ENCODE data around the gene CPB1. TPM values are rescaled to one million over a fixed set of nuclear protein-coding genes. Genes with fewer than 3 reads are reported as not detected.

The CPB1 gene
- total and polyA plus RNA-seq, 4 donors, result 0.20 to 0.75 (median 0.57) TPM; not detected in 1

DNA sequence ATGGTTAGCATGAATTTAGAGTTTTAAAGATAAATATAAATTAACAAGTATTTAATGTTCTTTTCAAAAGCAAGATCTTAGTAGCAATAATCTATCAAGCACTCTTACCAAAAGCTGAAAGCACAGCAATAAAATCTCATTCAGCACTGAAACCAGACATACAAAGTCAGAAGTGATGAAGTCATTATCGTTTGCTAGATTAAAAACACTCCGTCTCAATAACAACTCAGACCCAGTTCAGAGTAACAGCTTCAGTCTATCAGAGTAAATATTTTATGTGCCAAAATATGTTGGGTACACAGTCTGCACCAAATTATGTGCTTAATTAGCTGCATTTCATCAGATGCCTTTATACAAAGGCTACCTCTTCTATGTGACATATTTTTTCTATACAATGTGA lies 79.1 kb downstream of the CPB1 start:
- no peak for TF ChIP-seq FOXA1 (IDR thresholded peaks at IDR 0.05)
- no peak for TF ChIP-seq HNF4G (IDR thresholded peaks at IDR 0.05)
- TF ChIP-seq SP1 (IDR thresholded peaks at IDR 0.05), result no peak
- TF ChIP-seq TAF1 (conservative IDR thresholded peaks at IDR 0.05), result no peak
- TF ChIP-seq RXRA (IDR thresholded peaks at IDR 0.05), result no peak
- TF ChIP-seq, protein P1, sequence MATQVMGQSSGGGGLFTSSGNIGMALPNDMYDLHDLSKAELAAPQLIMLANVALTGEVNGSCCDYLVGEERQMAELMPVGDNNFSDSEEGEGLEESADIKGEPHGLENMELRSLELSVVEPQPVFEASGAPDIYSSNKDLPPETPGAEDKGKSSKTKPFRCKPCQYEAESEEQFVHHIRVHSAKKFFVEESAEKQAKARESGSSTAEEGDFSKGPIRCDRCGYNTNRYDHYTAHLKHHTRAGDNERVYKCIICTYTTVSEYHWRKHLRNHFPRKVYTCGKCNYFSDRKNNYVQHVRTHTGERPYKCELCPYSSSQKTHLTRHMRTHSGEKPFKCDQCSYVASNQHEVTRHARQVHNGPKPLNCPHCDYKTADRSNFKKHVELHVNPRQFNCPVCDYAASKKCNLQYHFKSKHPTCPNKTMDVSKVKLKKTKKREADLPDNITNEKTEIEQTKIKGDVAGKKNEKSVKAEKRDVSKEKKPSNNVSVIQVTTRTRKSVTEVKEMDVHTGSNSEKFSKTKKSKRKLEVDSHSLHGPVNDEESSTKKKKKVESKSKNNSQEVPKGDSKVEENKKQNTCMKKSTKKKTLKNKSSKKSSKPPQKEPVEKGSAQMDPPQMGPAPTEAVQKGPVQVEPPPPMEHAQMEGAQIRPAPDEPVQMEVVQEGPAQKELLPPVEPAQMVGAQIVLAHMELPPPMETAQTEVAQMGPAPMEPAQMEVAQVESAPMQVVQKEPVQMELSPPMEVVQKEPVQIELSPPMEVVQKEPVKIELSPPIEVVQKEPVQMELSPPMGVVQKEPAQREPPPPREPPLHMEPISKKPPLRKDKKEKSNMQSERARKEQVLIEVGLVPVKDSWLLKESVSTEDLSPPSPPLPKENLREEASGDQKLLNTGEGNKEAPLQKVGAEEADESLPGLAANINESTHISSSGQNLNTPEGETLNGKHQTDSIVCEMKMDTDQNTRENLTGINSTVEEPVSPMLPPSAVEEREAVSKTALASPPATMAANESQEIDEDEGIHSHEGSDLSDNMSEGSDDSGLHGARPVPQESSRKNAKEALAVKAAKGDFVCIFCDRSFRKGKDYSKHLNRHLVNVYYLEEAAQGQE (IDR thresholded peaks at IDR 0.05), result no peak
- no peak for TF ChIP-seq JUND (IDR thresholded peaks at IDR 0.05)
- TF ChIP-seq, protein P2, sequence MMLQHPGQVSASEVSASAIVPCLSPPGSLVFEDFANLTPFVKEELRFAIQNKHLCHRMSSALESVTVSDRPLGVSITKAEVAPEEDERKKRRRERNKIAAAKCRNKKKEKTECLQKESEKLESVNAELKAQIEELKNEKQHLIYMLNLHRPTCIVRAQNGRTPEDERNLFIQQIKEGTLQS (IDR thresholded peaks at IDR 0.05), result no peak
- TF ChIP-seq, protein P3, sequence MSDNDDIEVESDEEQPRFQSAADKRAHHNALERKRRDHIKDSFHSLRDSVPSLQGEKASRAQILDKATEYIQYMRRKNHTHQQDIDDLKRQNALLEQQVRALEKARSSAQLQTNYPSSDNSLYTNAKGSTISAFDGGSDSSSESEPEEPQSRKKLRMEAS (IDR thresholded peaks at IDR 0.05), result no peak
- no peak for TF ChIP-seq EGR1 (IDR thresholded peaks at IDR 0.05; ENCODE audit: low read depth in 2 of 2)
- no peak for TF ChIP-seq HNF4A (conservative IDR thresholded peaks at IDR 0.05)
- TF ChIP-seq RAD21 (IDR thresholded peaks at IDR 0.05), result no peak
- TF ChIP-seq GABPA (IDR thresholded peaks at IDR 0.05 in 1 of 2, conservative IDR thresholded peaks at IDR 0.05 in 1 of 2), result no peak
- Histone ChIP-seq H3K27me3 (ENCODE audit: control insufficient read depth in 4 of 4, insufficient read depth in 4 of 4, low read length in 3 of 4) (peaks cover 0 to 4% (median under 1%) of the 10 kb centered on the region in 4 donors), H3K4me3 (ENCODE audit: low read depth in 1 of 3, low read length in 3 of 3) (no peak overlapping the region), H3K36me3 (ENCODE audit: control insufficient read depth in 4 of 4, insufficient read depth in 3 of 4, low read depth in 1 of 4, low read length in 3 of 4) (no peaks in the 10 kb centered on the region), H3K4me1 (ENCODE audit: control insufficient read depth in 4 of 4, insufficient read depth in 4 of 4, low read length in 3 of 4) (no peaks in the 10 kb centered on the region), H3K9ac (ENCODE audit: low read depth in 1 of 2, low read length in 2 of 2) (no peak overlapping the region), H3K27ac (ENCODE audit: low read depth in 1 of 2, low read length in 2 of 2) (no peak overlapping the region), H3K9me3 (ENCODE audit: control insufficient read depth in 4 of 4, low read length in 3 of 4) (no peaks in the 10 kb centered on the region)
- WGBS, result 79% methylated on average over 2 of the region's 2 CpGs
- DNase-seq (ENCODE audit: low spot score), result no peak

Other genes starting within 250 kb of the CPB1 start
- 10 to 100 TPM; 44.3 to 52.2 TPM for gene AGTR1, start 129.9 kb upstream of the CPB1 start, total RNA-seq
- 10 to 100 TPM; 30.0 to 39.5 TPM for gene AGTR1, start 129.9 kb upstream of the CPB1 start, polyA plus RNA-seq
- 1 to 10 TPM in 1 of 2 donors, under 1 TPM in 1; 0.42 to 8.6 TPM for gene CPA3, start 37.5 kb downstream of the CPB1 start, total RNA-seq
- 1 to 10 TPM in 1 of 2 donors, not detected in 1; 1.9 TPM for gene CPA3, start 37.5 kb downstream of the CPB1 start, polyA plus RNA-seq
- gene GYG1, start 163.7 kb downstream of the CPB1 start, total RNA-seq, result 10 to 100 TPM in 1 of 2 donors, 1 to 10 TPM in 1; 9.2 to 16.6 TPM
- gene GYG1, start 163.7 kb downstream of the CPB1 start, polyA plus RNA-seq, result 10 to 100 TPM; 10.2 to 16.7 TPM

All from liver (tissue), 9 donors.